SH-SY5Y (cell line): Measurements from ENCODE around the gene HLX.

Source experiments
- GATA2 ChIP-seq: IDR thresholded peaks from 2 replicates; pipeline ENCODE4 v1.6.1; 2011; ENCODE audit warnings: mild to moderate bottlenecking, low read depth, low read length
- GATA3 ChIP-seq: IDR thresholded peaks from 2 replicates; pipeline ENCODE4 v1.6.1; 2011; ENCODE audit warnings: low read depth, mild to moderate bottlenecking, low read length, moderate library complexity

- TF ChIP-seq GATA2 (no peak), GATA3 (no peak)
Measured at GRCh38 chr1:220894924-220895256, 15.6 kb downstream of the HLX start.
